Choroid plexus epithelial cell (primary cell): ENCODE measurements around the gene OR2W3.

Experiments used
- DNase-seq: peaks from one replicate; pipeline ENCODE4 v3.0.0-alpha.2; 2010; ENCODE audit warnings: low read depth
- H3K4me3 ChIP-seq: 2 replicates; pipeline ENCODE4 v1.5.1; 2011; ENCODE audit warnings: low read depth, mild to moderate bottlenecking, control low read depth, low read length, moderate library complexity
- CTCF ChIP-seq: conservative IDR thresholded peaks from 2 replicates; pipeline ENCODE4 v1.5.1; 2011; ENCODE audit warnings: low read depth, mild to moderate bottlenecking, control low read depth, inconsistent platforms, low read length, moderate library complexity

The OR2W3 gene

GRCh38 chr1:247857985-247858619 lies 37.3 kb upstream of the OR2W3 start:
- DNase-seq = no peak
- no peak for TF ChIP-seq CTCF
- H3K4me3 ChIP-seq = no peak overlapping the region

- H3K4me3 ChIP-seq = no peak overlapping the region
- no peak for DNase-seq
- TF ChIP-seq CTCF = no peak
Measured at GRCh38 chr1:247862756-247863155, 32.6 kb upstream of the OR2W3 start.

GRCh38 chr1:247864644-247865043 lies 30.7 kb upstream of the OR2W3 start:
- no peak for TF ChIP-seq CTCF
- no peak for DNase-seq
- no peak overlapping the region for H3K4me3 ChIP-seq

- TF ChIP-seq CTCF = no peak
- DNase-seq = no peak
- H3K4me3 ChIP-seq = no peak overlapping the region
Measured at GRCh38 chr1:247865416-247865815, 30.0 kb upstream of the OR2W3 start.

- no peak overlapping the region for H3K4me3 ChIP-seq
- no peak for DNase-seq
- no peak for TF ChIP-seq CTCF
Measured at GRCh38 chr1:247883346-247883745, 12.0 kb upstream of the OR2W3 start.

- no peak overlapping the region for H3K4me3 ChIP-seq
- no peak for TF ChIP-seq CTCF
- DNase-seq = no peak
Measured at GRCh38 chr1:247884797-247885413, 10.5 kb upstream of the OR2W3 start.

GRCh38 chr1:247895976-247896375 lies 589 bp downstream of the OR2W3 start:
- DNase-seq = no peak
- TF ChIP-seq CTCF = no peak

More at GRCh38 chr1:247895976-247896375, 589 bp downstream of the OR2W3 start:
- no peak overlapping the region for H3K4me3 ChIP-seq
